Osteocyte (in vitro differentiated cells): ENCODE results near the gene DNMT1. TPM values are rescaled to one million over a fixed set of nuclear protein-coding genes. Genes with fewer than 3 reads are reported as not detected.
A peak's percentile ranks its signal among the peaks of the same experiment; 100 is the strongest.

Experiments
- DNase-seq: peaks from one replicate; pipeline ENCODE4 v3.0.0; 2021; ENCODE audit warnings: mixed read lengths; ENCODE audit not compliant: unreplicated experiment; ENCODE audit errors: extremely low spot score
- H3K27ac Mint-ChIP-seq: one replicate; pipeline ENCODE4 v1.8.0; 2021; ENCODE audit warnings: mild to moderate bottlenecking, mixed read lengths; ENCODE audit not compliant: unreplicated experiment
- H3K27me3 Mint-ChIP-seq: one replicate; pipeline ENCODE4 v1.8.0; 2021; ENCODE audit warnings: mixed read lengths; ENCODE audit not compliant: unreplicated experiment
- H3K36me3 Mint-ChIP-seq: one replicate; pipeline ENCODE4 v1.8.0; 2021; ENCODE audit warnings: mixed read lengths; ENCODE audit not compliant: unreplicated experiment
- H3K4me1 Mint-ChIP-seq: one replicate; pipeline ENCODE4 v1.8.0; 2021; ENCODE audit warnings: mixed read lengths; ENCODE audit not compliant: unreplicated experiment
- H3K4me3 Mint-ChIP-seq: one replicate; pipeline ENCODE4 v1.8.0; 2021; ENCODE audit warnings: mild to moderate bottlenecking, moderate library complexity, mixed read lengths; ENCODE audit not compliant: unreplicated experiment
- H3K9me3 Mint-ChIP-seq: one replicate; pipeline ENCODE4 v1.8.0; 2021; ENCODE audit warnings: mixed read lengths; ENCODE audit not compliant: unreplicated experiment
- CTCF ChIP-seq: fragments of 200-600 bp; sonication (generic); IDR thresholded peaks from 2 replicates; pipeline ENCODE4 v1.5.0; 2021; ENCODE audit warnings: antibody characterized with exemption, mild to moderate bottlenecking, moderate library complexity
- total RNA-seq: library from RNA; stranded (reverse); gene quantifications from 2 replicates; pipeline ENCODE4 v1.2.1, GENCODE V29; 2021

The DNMT1 gene
- total RNA-seq, 1 donor from 2014 or later, result 82.3 TPM

GRCh38 chr19:10235003-10235402, 40.2 kb upstream of the DNMT1 start:
- peaks cover 28% of the 10 kb centered on the region for H3K4me1 Mint-ChIP-seq
- no peaks in the 10 kb centered on the region for H3K27me3 Mint-ChIP-seq
- no peak for DNase-seq
- H3K9me3 Mint-ChIP-seq, result no peaks in the 10 kb centered on the region
- no peaks in the 10 kb centered on the region for H3K36me3 Mint-ChIP-seq
- H3K27ac Mint-ChIP-seq, result no peak overlapping the region
- no peak overlapping the region for H3K4me3 Mint-ChIP-seq
- TF ChIP-seq CTCF, result no peak

GRCh38 chr19:10233946-10234345, 39.2 kb upstream of the DNMT1 start:
- DNase-seq, result no peak
- no peak overlapping the region for H3K4me3 Mint-ChIP-seq
- H3K36me3 Mint-ChIP-seq, result no peaks in the 10 kb centered on the region
- peaks cover 37% of the 10 kb centered on the region for H3K4me1 Mint-ChIP-seq
- H3K27ac Mint-ChIP-seq, result no peak overlapping the region
- H3K27me3 Mint-ChIP-seq, result no peaks in the 10 kb centered on the region
- TF ChIP-seq CTCF, result no peak
- H3K9me3 Mint-ChIP-seq, result no peaks in the 10 kb centered on the region

- H3K9me3 Mint-ChIP-seq, result no peaks in the 10 kb centered on the region
- peaks cover 30% of the 10 kb centered on the region for H3K4me1 Mint-ChIP-seq
- H3K36me3 Mint-ChIP-seq, result no peaks in the 10 kb centered on the region
- peak overlapping the region; percentile 62 for H3K4me3 Mint-ChIP-seq
- no peaks in the 10 kb centered on the region for H3K27me3 Mint-ChIP-seq
- TF ChIP-seq CTCF, result no peak
- DNase-seq, result no peak
- peak overlapping the region; percentile 82 for H3K27ac Mint-ChIP-seq
These were observed 37.0 kb upstream of the DNMT1 start for GRCh38 chr19:10231612-10232228.

GRCh38 chr19:10230861-10231611, 36.3 kb upstream of the DNMT1 start, which contains the start of gene S1PR2:
TSS of gene S1PR2 (minus strand) at chr19:10231331. CDS start at chr19:10224905, 6,426 bp downstream.
- Mint-ChIP-seq H3K27ac (peak within 1 kb of the TSS; percentile 82), H3K9me3 (no peaks in the 10 kb centered on the region), H3K4me1 (peaks cover 32% of the 10 kb centered on the region), H3K27me3 (no peaks in the 10 kb centered on the region), H3K36me3 (no peaks in the 10 kb centered on the region), H3K4me3 (peak within 1 kb of the TSS; percentile 87)
- peak; percentile 94 for DNase-seq
- TF ChIP-seq CTCF, result no peak

- Mint-ChIP-seq H3K9me3 (no peaks in the 10 kb centered on the region), H3K4me3 (peak overlapping the region; percentile 87), H3K27me3 (no peaks in the 10 kb centered on the region), H3K27ac (peak overlapping the region; percentile 72), H3K4me1 (peaks cover 33% of the 10 kb centered on the region), H3K36me3 (no peaks in the 10 kb centered on the region)
- DNase-seq, result no peak
- no peak for TF ChIP-seq CTCF
These were observed 35.6 kb upstream of the DNMT1 start for GRCh38 chr19:10230173-10230860.
